HG03103 (cell line): ENCODE data around the gene FOSL2.
A peak's percentile ranks its signal among the peaks of the same experiment; 100 is the strongest.
"Not testable (repeated sequence)": the region's sequence is repeated elsewhere in the genome, so short reads cannot be mapped to it uniquely, and the experiment has no call there.

Experiments
- ATAC-seq: cut with Tn5 transposase; IDR thresholded peaks from one replicate; pipeline ENCODE4 v1.9.1; 2021; ENCODE audit warnings: low read depth; ENCODE audit not compliant: unreplicated experiment

Gene FOSL2

DNA sequence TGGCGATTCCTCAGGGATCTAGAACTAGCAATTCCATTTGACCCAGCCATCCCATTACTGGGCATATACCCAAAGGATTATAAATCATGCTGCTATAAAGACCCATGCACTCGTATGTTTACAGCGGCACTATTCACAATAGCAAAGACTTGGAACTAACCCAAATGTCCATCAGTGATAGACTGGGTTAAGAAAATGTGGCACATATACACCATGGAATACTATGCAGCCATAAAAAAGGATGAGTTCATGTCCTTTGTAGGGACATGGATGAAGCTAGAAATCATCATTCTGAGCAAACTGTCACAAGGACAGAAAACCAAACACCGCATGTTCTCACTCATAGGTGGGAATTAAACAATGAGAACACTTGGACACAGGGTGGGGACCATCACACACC, 20.9 kb upstream of the FOSL2 start:
- not testable (repeated sequence) for ATAC-seq

GRCh38 chr2:28373854-28374253, 18.8 kb upstream of the FOSL2 start:
- no peak for ATAC-seq

DNA sequence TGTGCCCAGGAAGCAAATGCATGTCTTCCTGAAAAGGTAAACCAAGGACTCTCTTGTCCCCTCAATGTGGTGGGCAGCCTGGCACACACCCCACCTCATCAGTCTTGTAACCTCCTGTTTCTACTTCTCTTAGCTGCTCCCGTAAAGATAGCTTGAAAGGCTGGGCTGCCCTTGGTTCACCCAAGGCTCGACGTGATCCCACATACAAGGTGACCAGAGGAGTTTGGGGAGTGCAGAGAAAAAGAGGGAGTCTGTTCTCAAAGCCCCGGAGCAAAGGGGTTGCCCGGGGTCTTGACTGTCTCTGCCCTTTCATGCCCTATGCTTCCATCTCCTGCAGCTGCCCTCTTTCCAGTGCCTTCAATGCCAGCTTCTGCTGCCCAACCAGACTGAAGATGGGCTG, 18.3 kb upstream of the FOSL2 start:
- ATAC-seq: no peak

DNA sequence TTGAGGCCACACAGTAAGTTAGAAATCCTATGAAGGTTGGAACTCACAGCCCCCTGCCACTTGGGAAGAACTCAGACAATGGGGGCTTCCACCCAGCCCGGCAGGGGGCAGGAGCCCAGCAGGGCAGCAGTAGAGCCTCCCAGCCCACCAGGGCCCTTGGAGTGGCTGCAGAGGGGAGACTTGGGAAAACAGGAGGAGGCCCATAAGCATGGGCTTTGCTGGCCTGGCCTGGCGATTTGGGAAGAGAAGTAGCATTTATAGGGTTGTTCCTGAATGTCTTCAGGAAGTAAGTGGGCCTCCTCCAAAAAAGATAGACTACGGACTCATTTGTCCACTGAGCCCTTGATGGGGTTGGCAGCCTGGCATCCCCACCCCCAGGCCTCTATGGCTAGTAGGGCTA, 17.4 kb upstream of the FOSL2 start:
- no peak for ATAC-seq

DNA sequence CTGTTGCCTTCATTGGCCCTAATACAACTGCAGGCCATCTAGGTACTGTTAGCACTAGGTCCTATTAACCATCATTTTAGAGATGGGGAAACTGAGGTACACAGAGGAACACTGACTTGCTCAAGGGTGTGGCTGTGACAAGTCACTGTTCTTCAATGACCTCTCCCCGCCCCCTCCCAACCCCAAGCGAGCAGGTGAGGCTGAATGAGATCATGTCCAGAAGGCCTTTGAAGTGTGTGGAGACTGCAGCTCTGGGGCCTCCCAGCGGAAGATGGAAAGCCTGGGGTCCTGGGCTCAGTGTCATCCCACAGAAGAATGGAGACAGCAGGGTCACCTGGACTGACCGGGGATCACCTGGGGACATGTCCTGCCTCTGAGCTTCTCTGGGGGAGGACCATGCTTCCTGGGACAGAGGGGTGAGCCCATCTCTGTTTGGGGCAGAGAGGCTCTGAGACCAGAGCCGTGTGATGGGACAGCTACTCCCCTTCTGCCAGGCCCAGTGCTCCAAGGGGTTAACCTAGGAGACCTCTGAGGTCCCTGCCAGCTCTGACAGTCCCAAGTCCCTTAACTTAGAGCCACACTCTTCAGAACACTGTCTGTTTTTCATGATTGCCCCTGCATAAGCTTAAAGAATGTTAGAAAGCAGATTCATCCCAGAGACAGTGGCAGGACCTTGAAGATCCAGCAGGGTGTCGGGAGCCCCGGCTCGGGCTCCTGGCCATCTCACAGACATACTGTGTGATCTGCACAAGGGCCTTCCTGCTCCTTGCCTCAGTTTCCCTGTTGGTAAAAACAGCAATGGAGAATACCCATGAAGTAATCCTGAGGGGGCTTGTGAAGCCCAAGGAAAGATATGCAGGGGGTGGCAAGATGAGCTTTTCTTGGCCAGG, 16.7 kb upstream of the FOSL2 start:
- no peak for ATAC-seq

- no peak for ATAC-seq
These were observed 15.4 kb upstream of the FOSL2 start for GRCh38 chr2:28377195-28377816.

- ATAC-seq: no peak
These were observed 14.5 kb upstream of the FOSL2 start for GRCh38 chr2:28377984-28378678.

GRCh38 chr2:28378679-28379584, 13.7 kb upstream of the FOSL2 start:
- ATAC-seq: no peak

DNA sequence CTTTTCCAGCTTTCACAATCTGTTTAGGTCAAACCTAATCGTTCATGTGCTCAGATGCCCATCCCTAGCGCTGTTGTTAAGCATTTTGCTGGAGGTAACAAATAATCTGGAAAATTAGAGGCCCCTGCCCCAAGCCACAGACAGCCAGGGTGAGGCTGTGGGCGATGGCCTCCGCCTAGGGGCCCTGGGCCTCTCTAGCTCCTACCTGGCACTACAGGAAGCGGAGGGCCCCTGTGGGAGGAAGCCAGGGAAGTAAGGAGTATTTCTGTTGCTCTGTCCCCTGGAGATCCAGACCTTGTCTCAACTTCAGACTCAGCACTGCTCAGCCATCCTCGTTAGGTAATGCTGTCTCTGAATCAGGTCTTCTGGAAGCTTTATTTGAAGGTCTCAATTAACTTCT, 12.4 kb upstream of the FOSL2 start:
- ATAC-seq: no peak

DNA sequence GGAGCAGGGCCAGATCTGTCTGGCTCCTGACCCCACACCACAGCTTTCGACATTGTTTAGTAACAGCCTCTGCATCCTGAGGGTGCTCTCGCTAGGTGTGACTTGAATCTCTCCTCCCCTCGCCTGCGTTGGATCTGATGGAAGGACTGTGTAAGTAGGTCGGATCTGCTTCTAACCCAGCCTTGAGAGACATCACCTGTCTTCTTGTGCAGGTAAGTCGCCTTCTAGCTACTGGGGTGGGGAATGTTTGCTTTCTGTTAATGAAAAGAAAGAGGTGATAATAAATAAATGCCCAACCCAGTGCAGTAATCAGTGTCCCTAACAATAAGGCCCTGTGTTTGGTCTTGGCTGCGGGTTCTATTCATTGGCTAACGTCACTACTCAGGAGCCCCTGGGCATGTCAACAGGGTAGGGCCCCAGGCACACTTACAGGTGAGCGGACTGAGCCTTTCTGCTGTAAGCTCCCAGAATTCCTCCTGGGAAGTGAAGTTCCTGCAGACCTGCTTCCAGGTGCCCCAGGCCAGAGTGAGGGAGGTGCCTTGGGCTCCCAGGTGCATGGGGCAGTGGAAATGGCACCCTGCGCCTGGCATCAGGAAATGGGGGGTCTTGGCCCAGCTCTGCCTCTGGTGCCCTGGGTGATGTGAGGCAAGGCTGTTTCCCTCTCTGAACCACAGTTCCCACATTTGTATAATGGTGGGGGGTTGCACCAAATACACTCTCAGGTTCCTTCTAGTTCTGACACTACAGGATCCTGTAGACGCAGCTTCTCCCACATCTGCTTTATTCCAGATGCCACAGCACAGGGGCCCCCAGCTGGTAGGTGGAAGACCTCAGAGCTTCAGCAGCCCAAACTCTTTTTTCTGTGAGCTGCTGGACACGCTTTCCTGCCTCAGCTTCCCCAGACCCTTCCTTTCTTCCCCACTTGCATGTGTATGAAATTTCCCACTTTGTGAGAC, 11.2 kb upstream of the FOSL2 start:
- ATAC-seq: no peak

DNA sequence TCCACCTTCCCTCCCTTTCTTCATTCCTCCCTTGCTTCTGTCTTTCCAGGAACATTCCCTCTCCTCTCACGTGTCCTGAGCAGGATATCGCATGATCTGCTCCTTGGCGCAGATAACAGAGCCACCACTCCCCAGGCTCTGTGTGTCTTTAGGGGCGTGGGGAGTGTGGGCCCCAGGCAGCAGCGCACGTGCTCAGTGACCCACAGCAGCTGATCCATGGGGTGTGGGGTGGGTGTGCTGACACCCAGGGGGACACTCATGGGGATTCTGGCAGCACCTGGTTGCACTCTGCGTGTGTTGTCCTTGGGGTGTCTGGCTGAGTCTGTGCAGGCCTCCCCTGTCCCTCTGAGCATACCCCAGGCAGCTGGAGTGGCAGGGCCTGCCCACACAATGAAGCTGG, 9.9 kb upstream of the FOSL2 start:
- no peak for ATAC-seq

DNA sequence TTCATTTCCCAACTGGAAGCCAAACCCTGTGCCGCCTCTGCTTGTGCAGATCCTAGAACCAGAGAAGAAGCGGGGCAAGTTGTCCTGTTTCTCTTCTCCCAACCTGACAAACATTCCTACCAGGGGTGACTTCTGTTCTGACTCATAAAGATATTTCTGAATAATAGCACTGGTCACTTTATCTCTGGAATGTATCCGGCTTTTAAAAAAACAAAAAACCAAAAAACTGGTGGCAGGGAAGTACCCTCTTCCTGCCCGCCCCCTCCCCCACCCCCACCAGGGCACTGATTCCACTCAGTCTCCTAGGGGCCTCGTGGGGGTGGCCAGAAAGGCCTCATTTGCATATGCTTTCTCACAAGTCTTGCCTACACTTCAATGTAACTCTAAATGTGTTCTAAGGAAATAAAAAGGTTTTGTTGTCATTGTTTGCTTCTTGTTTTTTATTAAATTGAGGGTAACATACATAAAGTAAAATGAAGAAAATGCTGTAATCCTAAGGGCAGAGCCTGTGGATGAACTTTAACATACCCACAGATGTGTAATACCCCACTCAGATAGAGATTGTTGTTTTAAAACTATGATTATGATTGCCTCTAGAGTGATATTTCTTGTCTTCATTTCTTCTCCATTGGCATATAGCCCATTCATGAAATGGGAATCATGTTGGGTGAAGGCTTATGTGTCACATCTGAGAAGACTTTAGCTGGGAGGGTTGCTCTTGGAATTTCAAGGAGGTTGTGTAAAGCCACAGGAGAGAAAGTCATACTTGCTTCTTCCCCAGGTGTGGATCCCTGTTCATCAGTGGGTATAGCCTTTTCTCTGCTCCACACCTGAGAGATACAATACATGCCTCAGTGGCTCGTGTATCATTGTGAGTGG, 5.3 kb upstream of the FOSL2 start:
- no peak for ATAC-seq

GRCh38 chr2:28389399-28390240, 3.0 kb upstream of the FOSL2 start:
- no peak for ATAC-seq

- no peak for ATAC-seq
These were observed 2.4 kb upstream of the FOSL2 start for GRCh38 chr2:28390241-28390745.

DNA sequence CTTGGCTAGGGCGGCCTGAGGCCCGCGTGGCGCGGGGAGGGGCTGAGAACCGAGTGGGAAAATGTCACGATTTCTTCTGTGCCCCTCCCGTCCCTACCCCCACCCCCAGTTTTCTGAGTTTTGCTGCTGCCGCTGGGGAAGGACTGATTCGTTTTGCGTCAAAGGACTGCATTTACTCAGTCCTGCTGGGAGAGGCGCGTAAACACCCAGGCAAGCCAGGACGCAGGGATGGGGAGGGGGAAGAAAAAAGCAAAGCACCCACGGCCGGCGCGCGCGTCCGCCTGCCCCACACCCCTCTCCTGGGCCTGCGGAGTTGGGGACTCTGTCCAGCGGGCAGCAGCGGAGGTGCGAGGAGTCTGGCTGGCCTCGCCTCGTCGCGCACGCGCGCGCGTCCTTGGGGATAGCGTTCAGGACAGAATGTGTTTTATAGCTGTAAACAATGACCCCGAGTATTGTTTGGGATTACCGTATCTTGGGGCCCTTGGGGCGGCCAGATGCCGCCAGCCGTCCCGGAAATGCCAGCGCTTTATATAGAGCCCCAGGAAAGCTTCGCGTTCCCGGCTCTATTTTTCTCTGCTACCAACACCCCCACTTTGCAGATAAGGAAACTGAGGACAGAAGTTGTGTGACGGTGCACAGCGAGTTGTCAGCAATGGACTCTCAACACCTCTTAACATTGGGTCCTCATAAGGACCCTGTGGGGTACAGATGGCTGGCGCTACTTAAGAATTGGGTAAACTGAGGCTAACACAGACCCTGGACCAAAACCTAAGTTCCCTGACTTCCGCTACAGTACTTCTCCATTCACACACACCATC, 1.7 kb upstream of the FOSL2 start:
- no peak for ATAC-seq

GRCh38 chr2:28391564-28392296, 928 bp upstream of the FOSL2 start:
- peak; percentile 21 for ATAC-seq
